Fibroblast of skin of right quadriceps (primary cell): ENCODE measurements around the gene CX3CR1.

Source experiments
- DNase-seq: peaks from one replicate; pipeline ENCODE4 v3.0.0-alpha.2; 2013

CX3CR1 gene

GRCh38 chr3:39220407-39221140 lies 59.3 kb downstream of the CX3CR1 start:
- no peak for DNase-seq

GRCh38 chr3:39219702-39220101 lies 60.1 kb downstream of the CX3CR1 start:
- DNase-seq, result no peak

GRCh38 chr3:39216176-39216790 lies 63.6 kb downstream of the CX3CR1 start:
- no peak for DNase-seq

- no peak for DNase-seq
Observed at GRCh38 chr3:39213613-39214012, 66.2 kb downstream of the CX3CR1 start.
